Measurements from ENCODE around the gene CD300LG. TPM values are rescaled to one million over a fixed set of nuclear protein-coding genes. Genes with fewer than 3 reads are reported as not detected.

CD300LG gene
- total RNA-seq, 1 donor from 2014 or later = not detected

GRCh38 chr17:43907425-43907981 lies 60.5 kb downstream of the CD300LG start, which contains the start of gene MPP2:
MPP2 (minus strand) TSS chr17:43907536; CDS start chr17:43904460, 3,076 bp downstream.
- TF ChIP-seq, protein P1, sequence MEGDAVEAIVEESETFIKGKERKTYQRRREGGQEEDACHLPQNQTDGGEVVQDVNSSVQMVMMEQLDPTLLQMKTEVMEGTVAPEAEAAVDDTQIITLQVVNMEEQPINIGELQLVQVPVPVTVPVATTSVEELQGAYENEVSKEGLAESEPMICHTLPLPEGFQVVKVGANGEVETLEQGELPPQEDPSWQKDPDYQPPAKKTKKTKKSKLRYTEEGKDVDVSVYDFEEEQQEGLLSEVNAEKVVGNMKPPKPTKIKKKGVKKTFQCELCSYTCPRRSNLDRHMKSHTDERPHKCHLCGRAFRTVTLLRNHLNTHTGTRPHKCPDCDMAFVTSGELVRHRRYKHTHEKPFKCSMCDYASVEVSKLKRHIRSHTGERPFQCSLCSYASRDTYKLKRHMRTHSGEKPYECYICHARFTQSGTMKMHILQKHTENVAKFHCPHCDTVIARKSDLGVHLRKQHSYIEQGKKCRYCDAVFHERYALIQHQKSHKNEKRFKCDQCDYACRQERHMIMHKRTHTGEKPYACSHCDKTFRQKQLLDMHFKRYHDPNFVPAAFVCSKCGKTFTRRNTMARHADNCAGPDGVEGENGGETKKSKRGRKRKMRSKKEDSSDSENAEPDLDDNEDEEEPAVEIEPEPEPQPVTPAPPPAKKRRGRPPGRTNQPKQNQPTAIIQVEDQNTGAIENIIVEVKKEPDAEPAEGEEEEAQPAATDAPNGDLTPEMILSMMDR (IDR thresholded peaks at IDR 0.05; ENCODE audit: insufficient read depth, low read length, poor library complexity, severe bottlenecking) = peak; percentile 15
- DNase-seq (ENCODE audit: low read depth) = no peak
- no peaks in the 10 kb centered on the region for H3K36me3 ChIP-seq (ENCODE audit: control insufficient read depth, insufficient read depth, low read length)

GRCh38 chr17:43907998-43908721 lies 61.2 kb downstream of the CD300LG start:
- TF ChIP-seq, protein P1 (IDR thresholded peaks at IDR 0.05; ENCODE audit: insufficient read depth, low read length, poor library complexity, severe bottlenecking) = no peak
- H3K27me3 ChIP-seq (ENCODE audit: control insufficient read depth, insufficient read depth, low read length) = peaks cover 23% of the 10 kb centered on the region
- no peak for DNase-seq (ENCODE audit: low read depth)

More at GRCh38 chr17:43907425-43907981, 60.5 kb downstream of the CD300LG start, which contains the start of gene MPP2:
- peaks cover 18% of the 10 kb centered on the region for H3K27me3 ChIP-seq (ENCODE audit: control insufficient read depth, insufficient read depth, low read length)
- peak within 1 kb of the TSS; percentile 55 for H3K4me3 ChIP-seq (ENCODE audit: low read depth, low read length)

DNA sequence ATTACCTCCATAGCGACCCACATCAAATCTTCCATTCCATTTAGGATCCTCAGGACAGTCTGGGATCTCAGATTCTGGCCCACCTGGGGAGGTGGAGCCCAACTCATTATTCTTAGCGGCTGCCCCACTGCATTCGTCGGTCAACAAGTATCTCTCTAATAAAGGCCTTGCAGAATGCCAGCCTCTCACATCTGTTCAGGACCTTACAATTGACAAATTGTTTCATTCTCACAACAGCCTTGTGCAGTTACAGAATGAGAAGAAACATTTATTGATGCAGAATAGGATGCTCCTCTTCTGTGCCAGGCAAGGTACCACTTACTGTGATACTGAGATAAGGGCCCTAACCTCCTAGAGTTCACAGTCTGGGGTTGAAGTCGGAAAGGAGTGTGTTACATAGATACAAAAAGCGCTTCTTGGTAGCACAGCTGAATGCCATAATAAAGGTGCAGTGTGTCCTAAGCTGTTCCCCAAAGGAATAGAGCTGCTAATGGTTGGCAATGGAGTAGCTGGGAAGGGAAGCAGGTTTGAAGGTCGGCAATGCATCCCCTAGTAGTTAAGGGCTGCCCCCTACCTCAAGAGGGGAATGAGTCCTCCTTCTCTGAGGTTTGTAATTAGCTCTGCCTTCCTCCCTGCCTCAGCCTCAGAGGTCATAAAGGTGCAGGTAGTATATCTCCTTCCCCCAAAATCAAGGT lies 62.7 kb downstream of the CD300LG start:
- Histone ChIP-seq H3K4me3 (ENCODE audit: low read depth, low read length) (no peak overlapping the region), H3K27me3 (ENCODE audit: control insufficient read depth, insufficient read depth, low read length) (peaks cover 30% of the 10 kb centered on the region), H3K36me3 (ENCODE audit: control insufficient read depth, insufficient read depth, low read length) (no peaks in the 10 kb centered on the region)
- TF ChIP-seq, protein P1 (IDR thresholded peaks at IDR 0.05; ENCODE audit: insufficient read depth, low read length, poor library complexity, severe bottlenecking) = no peak
- no peak for DNase-seq (ENCODE audit: low read depth)

More at GRCh38 chr17:43907998-43908721, 61.2 kb downstream of the CD300LG start:
- Histone ChIP-seq H3K36me3 (ENCODE audit: control insufficient read depth, insufficient read depth, low read length) (no peaks in the 10 kb centered on the region), H3K4me3 (ENCODE audit: low read depth, low read length) (no peak overlapping the region)

- H3K4me3 ChIP-seq (ENCODE audit: low read depth, low read length) = no peak overlapping the region
- no peak for DNase-seq (ENCODE audit: low read depth)
- TF ChIP-seq, protein P1 (IDR thresholded peaks at IDR 0.05; ENCODE audit: insufficient read depth, low read length, poor library complexity, severe bottlenecking) = no peak
- no peaks in the 10 kb centered on the region for H3K36me3 ChIP-seq (ENCODE audit: control insufficient read depth, insufficient read depth, low read length)
- peaks cover 30% of the 10 kb centered on the region for H3K27me3 ChIP-seq (ENCODE audit: control insufficient read depth, insufficient read depth, low read length)
Observed at GRCh38 chr17:43911904-43912303, 64.9 kb downstream of the CD300LG start.

- TF ChIP-seq, protein P1 (IDR thresholded peaks at IDR 0.05; ENCODE audit: insufficient read depth, low read length, poor library complexity, severe bottlenecking) = no peak
- no peak for DNase-seq (ENCODE audit: low read depth)
- Histone ChIP-seq H3K36me3 (ENCODE audit: control insufficient read depth, insufficient read depth, low read length) (no peaks in the 10 kb centered on the region), H3K4me3 (ENCODE audit: low read depth, low read length) (no peak overlapping the region), H3K27me3 (ENCODE audit: control insufficient read depth, insufficient read depth, low read length) (peaks cover 37% of the 10 kb centered on the region)
Observed at GRCh38 chr17:43912635-43913304, 65.8 kb downstream of the CD300LG start.

Other genes with a start within 250 kb of the CD300LG start
- 0.62 and 2.6 TPM in 2 replicates for gene MEOX1, start 185.3 kb upstream of the CD300LG start, total RNA-seq
- not detected in 2 replicates for gene SOST, start 88.4 kb upstream of the CD300LG start, total RNA-seq
- 117 and 122 TPM in 2 replicates for gene DUSP3, start 68.2 kb upstream of the CD300LG start, total RNA-seq
- gene CFAP97D1, start 66.7 kb upstream of the CD300LG start, total RNA-seq = not detected in 2 replicates
- 4.1 and 13.2 TPM in 2 replicates for gene MPP3, start 14.0 kb upstream of the CD300LG start, total RNA-seq
- gene MPP2, start 60.4 kb downstream of the CD300LG start, total RNA-seq = 2.7 and 3.0 TPM in 2 replicates
- gene PPY, start 95.3 kb downstream of the CD300LG start, total RNA-seq = not detected in 2 replicates
- gene PYY, start 106.8 kb downstream of the CD300LG start, total RNA-seq = 0.48 TPM in 1 of 2 replicates, not detected in the other
- gene NAGS, start 157.4 kb downstream of the CD300LG start, total RNA-seq = 15.7 and 19.4 TPM in 2 replicates
- gene TMEM101, start 167.8 kb downstream of the CD300LG start, total RNA-seq = 37.8 and 52.4 TPM in 2 replicates
- 39.1 and 52.7 TPM in 2 replicates for gene LSM12, start 219.5 kb downstream of the CD300LG start, total RNA-seq
- 37.5 and 53.9 TPM in 2 replicates for gene G6PC3, start 223.6 kb downstream of the CD300LG start, total RNA-seq

Measured in kidney epithelial cell (primary cell).